KMS-11 (cell line): ENCODE results near the gene TRMU.

Experiments used
- H2AFZ ChIP-seq: fragments of 200-600 bp; sonication (generic); 2 replicates; pipeline ENCODE4 v1.6.1; 2016; ENCODE audit warnings: antibody characterized with exemption, mixed run types, low read depth
- H3K27ac ChIP-seq: fragments of 200-600 bp; sonication (generic); 2 replicates; pipeline ENCODE4 v1.6.1; 2016; ENCODE audit warnings: mild to moderate bottlenecking, mixed run types
- H3K27me3 ChIP-seq: fragments of 200-600 bp; sonication (generic); 2 replicates; pipeline ENCODE4 v1.6.1; 2017; ENCODE audit warnings: mild to moderate bottlenecking, low read depth, mixed run types, moderate library complexity; ENCODE audit not compliant: insufficient read depth
- H3K36me3 ChIP-seq: fragments of 200-600 bp; sonication (generic); 2 replicates; pipeline ENCODE4 v1.6.1; 2017; ENCODE audit warnings: mild to moderate bottlenecking, mixed run types; ENCODE audit not compliant: insufficient read depth
- H3K4me1 ChIP-seq: fragments of 200-600 bp; sonication (generic); 2 replicates; pipeline ENCODE4 v1.6.1; 2016; ENCODE audit warnings: mild to moderate bottlenecking, low read depth, mixed run types; ENCODE audit not compliant: poor library complexity, severe bottlenecking
- H3K4me2 ChIP-seq: fragments of 200-600 bp; sonication (generic); 2 replicates; pipeline ENCODE4 v1.7.0; 2016; ENCODE audit warnings: mild to moderate bottlenecking, mixed run types
- H3K4me3 ChIP-seq: fragments of 200-600 bp; sonication (generic); IDR thresholded peaks from 2 replicates; pipeline ENCODE4 v1.6.1; 2017; ENCODE audit warnings: low read depth, low read length, mixed read lengths; ENCODE audit not compliant: insufficient read depth
- H3K79me2 ChIP-seq: fragments of 200-600 bp; sonication (generic); 2 replicates; pipeline ENCODE4 v1.6.1; 2016; ENCODE audit warnings: low read depth, mixed run types; ENCODE audit not compliant: insufficient read depth
- H3K9ac ChIP-seq: fragments of 200-600 bp; sonication (generic); 2 replicates; pipeline ENCODE4 v1.6.1; 2016; ENCODE audit warnings: mild to moderate bottlenecking, mixed run types
- H4K20me1 ChIP-seq: fragments of 200-600 bp; sonication (generic); 2 replicates; pipeline ENCODE4 v1.6.1; 2016; ENCODE audit warnings: mild to moderate bottlenecking, mixed run types; ENCODE audit not compliant: insufficient read depth
- CTCF ChIP-seq: fragments of 200-600 bp; sonication (generic); conservative IDR thresholded peaks from 2 replicates; pipeline ENCODE4 v1.6.1; 2017; ENCODE audit warnings: low read depth, mild to moderate bottlenecking, antibody characterized with exemption, low read length, moderate library complexity, mixed read lengths

Gene TRMU

DNA sequence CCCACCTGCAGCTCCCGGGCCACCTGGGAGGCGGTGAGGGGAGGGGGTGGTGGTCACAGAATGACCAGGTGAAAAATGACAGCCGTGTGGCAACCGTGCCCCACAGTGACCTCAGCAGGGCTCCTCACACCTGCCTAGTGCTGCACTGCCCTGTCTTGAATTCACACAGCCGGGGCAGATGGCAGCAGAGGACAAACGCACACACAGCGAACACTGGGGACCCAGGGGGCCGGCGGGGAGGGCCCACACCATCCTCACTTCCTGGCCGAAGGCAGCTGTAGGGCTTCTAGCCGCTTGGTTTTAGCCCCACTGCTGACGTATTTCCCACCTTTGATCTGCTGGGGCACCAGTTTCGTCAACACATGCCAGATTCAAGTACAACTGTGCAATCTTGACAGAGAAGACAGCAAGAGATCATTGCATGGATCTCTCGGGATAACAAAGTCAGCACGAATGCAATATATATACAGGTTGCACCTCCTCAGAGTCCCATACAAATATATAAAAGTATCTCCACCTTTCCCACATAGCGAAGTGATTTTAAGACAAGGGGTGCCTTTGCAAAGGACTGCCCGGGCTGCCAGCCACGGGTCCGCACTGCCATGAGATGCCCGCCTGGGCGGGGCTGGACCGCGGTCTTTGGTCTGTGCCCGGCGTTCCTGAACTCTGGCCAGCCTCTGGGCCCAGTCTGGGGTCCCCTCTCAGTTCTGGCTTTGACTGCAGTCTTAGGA, 26.9 kb downstream of the TRMU start:
- Histone ChIP-seq H3K27me3 (no peaks in the 10 kb centered on the region), H3K4me3 (no peak overlapping the region), H3K4me2 (no peak overlapping the region), H3K79me2 (no peaks in the 10 kb centered on the region), H3K4me1 (no peaks in the 10 kb centered on the region), H2AFZ (no peak overlapping the region), H4K20me1 (no peaks in the 10 kb centered on the region), H3K9ac (no peak overlapping the region), H3K27ac (no peak overlapping the region), H3K36me3 (no peaks in the 10 kb centered on the region)
- TF ChIP-seq CTCF, result no peak

- Histone ChIP-seq H3K79me2 (no peaks in the 10 kb centered on the region), H3K27me3 (no peaks in the 10 kb centered on the region), H3K4me1 (no peaks in the 10 kb centered on the region), H3K4me2 (no peak overlapping the region), H3K36me3 (no peaks in the 10 kb centered on the region), H3K27ac (no peak overlapping the region), H3K4me3 (no peak overlapping the region), H2AFZ (no peak overlapping the region), H4K20me1 (no peaks in the 10 kb centered on the region), H3K9ac (no peak overlapping the region)
- no peak for TF ChIP-seq CTCF
Measured at GRCh38 chr22:46362934-46363515, 27.5 kb downstream of the TRMU start.

DNA sequence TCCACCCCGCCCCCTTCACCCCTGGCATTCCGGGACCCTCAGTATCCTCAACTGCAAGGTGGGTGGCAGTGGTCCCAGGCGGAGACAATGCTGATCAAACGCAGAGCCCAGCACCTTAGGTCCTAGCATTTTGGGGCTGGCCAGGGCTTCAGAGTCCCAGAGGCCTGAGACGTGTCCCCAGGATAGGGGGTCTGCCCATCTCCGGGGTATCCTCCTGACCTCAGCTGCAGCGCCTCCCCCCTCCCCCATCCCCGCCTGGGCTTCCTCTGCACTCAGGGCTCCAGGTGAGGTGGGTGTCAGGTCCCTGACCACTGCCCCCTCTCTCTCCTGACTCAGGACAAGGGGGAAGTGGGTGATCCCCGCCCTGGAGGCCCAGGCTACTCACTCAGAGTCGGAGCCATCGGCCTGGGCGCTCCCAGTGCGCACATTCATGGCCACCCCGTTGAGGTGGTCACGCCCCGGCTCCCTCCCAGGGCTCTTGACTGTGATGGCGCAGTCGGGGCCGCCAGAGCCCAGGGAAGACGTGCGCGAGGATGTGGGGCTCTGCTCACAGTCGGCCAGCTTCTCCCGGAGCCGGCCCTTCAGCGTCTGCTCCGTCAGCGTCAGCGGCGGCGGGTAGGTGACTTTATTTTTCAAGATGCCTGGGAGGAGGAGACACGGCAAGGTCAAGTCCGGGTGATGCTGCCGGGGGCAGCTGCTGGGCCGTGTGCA, 28.3 kb downstream of the TRMU start:
- Histone ChIP-seq H3K27me3 (no peaks in the 10 kb centered on the region), H3K4me3 (no peak overlapping the region), H2AFZ (no peak overlapping the region), H3K4me1 (no peaks in the 10 kb centered on the region), H3K79me2 (no peaks in the 10 kb centered on the region), H3K36me3 (no peaks in the 10 kb centered on the region), H3K9ac (no peak overlapping the region), H3K4me2 (no peak overlapping the region), H3K27ac (no peak overlapping the region), H4K20me1 (no peaks in the 10 kb centered on the region)
- TF ChIP-seq CTCF, result no peak

GRCh38 chr22:46364341-46365165, 29.0 kb downstream of the TRMU start:
- Histone ChIP-seq H3K36me3 (no peaks in the 10 kb centered on the region), H3K4me2 (no peak overlapping the region), H3K4me3 (no peak overlapping the region), H3K79me2 (no peaks in the 10 kb centered on the region), H3K27me3 (no peaks in the 10 kb centered on the region), H3K4me1 (no peaks in the 10 kb centered on the region), H3K9ac (no peak overlapping the region), H4K20me1 (no peaks in the 10 kb centered on the region), H2AFZ (no peak overlapping the region), H3K27ac (no peak overlapping the region)
- no peak for TF ChIP-seq CTCF
